ENCODE results near the gene GPATCH1.

Gene GPATCH1

DNA sequence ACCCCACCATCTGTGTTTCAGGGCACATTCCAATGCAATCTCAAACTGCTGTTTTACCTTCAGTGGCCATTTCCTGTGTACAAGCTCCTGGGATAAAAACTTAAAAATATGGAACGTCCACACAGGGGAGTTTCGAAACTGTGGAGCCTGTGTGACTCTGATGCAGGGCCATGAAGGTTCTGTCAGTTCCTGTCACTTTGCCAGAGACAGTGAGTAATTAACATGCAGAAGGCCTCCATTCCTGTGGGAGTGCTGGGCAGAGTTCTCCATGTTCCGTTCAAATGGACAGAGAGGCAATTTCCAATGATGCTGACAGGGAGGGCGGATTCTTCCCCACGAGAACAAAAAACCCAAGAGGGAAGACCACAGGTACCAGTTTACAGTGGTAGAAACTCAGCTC is 75.4 kb downstream of the GPATCH1 start:
- peaks cover 3% of the 10 kb centered on the region for H3K9me3 Mint-ChIP-seq
- TF ChIP-seq, protein P1, sequence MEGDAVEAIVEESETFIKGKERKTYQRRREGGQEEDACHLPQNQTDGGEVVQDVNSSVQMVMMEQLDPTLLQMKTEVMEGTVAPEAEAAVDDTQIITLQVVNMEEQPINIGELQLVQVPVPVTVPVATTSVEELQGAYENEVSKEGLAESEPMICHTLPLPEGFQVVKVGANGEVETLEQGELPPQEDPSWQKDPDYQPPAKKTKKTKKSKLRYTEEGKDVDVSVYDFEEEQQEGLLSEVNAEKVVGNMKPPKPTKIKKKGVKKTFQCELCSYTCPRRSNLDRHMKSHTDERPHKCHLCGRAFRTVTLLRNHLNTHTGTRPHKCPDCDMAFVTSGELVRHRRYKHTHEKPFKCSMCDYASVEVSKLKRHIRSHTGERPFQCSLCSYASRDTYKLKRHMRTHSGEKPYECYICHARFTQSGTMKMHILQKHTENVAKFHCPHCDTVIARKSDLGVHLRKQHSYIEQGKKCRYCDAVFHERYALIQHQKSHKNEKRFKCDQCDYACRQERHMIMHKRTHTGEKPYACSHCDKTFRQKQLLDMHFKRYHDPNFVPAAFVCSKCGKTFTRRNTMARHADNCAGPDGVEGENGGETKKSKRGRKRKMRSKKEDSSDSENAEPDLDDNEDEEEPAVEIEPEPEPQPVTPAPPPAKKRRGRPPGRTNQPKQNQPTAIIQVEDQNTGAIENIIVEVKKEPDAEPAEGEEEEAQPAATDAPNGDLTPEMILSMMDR (IDR thresholded peaks at IDR 0.05; ENCODE audit: unreplicated experiment in 3 of 3) = no peak
- no peak overlapping the region for H3K27ac Mint-ChIP-seq
- no peaks in the 10 kb centered on the region for H3K4me1 Mint-ChIP-seq
- no peaks in the 10 kb centered on the region for H3K27me3 Mint-ChIP-seq (ENCODE audit: low read depth)
- no peak overlapping the region for H3K4me3 Mint-ChIP-seq
- no peaks in the 10 kb centered on the region for H3K36me3 Mint-ChIP-seq (ENCODE audit: low read depth)

DNA sequence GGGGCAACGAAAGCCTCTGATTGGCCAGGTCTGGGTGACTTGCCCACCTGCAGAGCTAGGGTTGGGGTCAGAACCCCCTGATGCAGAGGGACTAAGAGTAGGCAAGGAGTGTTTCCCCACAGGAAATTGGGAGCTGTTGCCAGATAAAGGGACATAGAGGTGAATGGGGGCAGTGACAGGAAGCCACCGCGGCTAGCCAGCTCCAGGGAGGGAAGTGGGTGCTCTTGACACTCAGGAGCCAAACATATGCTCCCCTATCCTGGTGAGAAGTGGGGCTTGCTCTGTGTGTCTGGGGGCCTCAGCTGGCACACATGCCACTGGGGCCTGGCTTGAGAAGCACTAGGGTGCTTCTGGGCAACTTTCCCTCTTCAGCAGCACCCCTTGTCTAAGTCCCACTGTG is 76.9 kb downstream of the GPATCH1 start:
- H3K36me3 Mint-ChIP-seq (ENCODE audit: low read depth) = no peaks in the 10 kb centered on the region
- no peak overlapping the region for H3K27ac Mint-ChIP-seq
- H3K9me3 Mint-ChIP-seq = peaks cover 3% of the 10 kb centered on the region
- H3K4me1 Mint-ChIP-seq = no peaks in the 10 kb centered on the region
- H3K4me3 Mint-ChIP-seq = no peak overlapping the region
- H3K27me3 Mint-ChIP-seq (ENCODE audit: low read depth) = no peaks in the 10 kb centered on the region
- TF ChIP-seq, protein P1 (IDR thresholded peaks at IDR 0.05; ENCODE audit: unreplicated experiment in 3 of 3) = no peak

- Mint-ChIP-seq H3K36me3 (ENCODE audit: low read depth) (no peaks in the 10 kb centered on the region), H3K4me1 (no peaks in the 10 kb centered on the region), H3K27me3 (ENCODE audit: low read depth) (no peaks in the 10 kb centered on the region), H3K4me3 (no peak overlapping the region), H3K27ac (no peak overlapping the region), H3K9me3 (peaks cover 3% of the 10 kb centered on the region)
- TF ChIP-seq, protein P1 (IDR thresholded peaks at IDR 0.05; ENCODE audit: unreplicated experiment in 3 of 3) = no peak
These were observed 77.4 kb downstream of the GPATCH1 start for GRCh38 chr19:33158365-33158764.

- H3K4me1 Mint-ChIP-seq = no peaks in the 10 kb centered on the region
- peaks cover 3% of the 10 kb centered on the region for H3K9me3 Mint-ChIP-seq
- H3K27ac Mint-ChIP-seq = no peak overlapping the region
- H3K36me3 Mint-ChIP-seq (ENCODE audit: low read depth) = no peaks in the 10 kb centered on the region
- no peak overlapping the region for H3K4me3 Mint-ChIP-seq
- H3K27me3 Mint-ChIP-seq (ENCODE audit: low read depth) = no peaks in the 10 kb centered on the region
- TF ChIP-seq, protein P1 (IDR thresholded peaks at IDR 0.05; ENCODE audit: unreplicated experiment in 3 of 3) = no peak
These were observed 78.2 kb downstream of the GPATCH1 start for GRCh38 chr19:33159149-33159548.

DNA sequence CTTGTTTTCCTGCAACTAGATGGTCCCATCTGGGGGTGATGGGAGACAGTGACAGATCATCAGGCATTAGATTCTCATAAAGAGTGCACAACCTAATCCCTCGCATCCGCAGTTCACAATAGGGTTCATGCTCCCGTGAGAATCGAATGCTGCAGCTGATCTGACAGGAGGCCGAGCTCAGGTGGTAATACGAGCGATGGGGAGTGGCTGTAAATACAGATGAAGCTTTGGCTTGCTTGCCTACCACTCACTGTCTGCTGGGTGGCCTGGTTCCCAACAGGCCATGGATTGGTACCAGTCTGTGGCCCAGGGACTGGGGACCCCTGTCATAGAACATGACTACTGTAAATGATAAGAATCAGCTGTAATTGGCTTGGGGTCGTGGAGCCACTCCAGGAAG is 78.9 kb downstream of the GPATCH1 start:
- TF ChIP-seq, protein P1 (IDR thresholded peaks at IDR 0.05; ENCODE audit: unreplicated experiment in 3 of 3) = no peak
- Mint-ChIP-seq H3K36me3 (ENCODE audit: low read depth) (no peaks in the 10 kb centered on the region), H3K9me3 (peaks cover 3% of the 10 kb centered on the region), H3K27ac (no peak overlapping the region), H3K27me3 (ENCODE audit: low read depth) (no peaks in the 10 kb centered on the region), H3K4me3 (no peak overlapping the region), H3K4me1 (no peaks in the 10 kb centered on the region)

DNA sequence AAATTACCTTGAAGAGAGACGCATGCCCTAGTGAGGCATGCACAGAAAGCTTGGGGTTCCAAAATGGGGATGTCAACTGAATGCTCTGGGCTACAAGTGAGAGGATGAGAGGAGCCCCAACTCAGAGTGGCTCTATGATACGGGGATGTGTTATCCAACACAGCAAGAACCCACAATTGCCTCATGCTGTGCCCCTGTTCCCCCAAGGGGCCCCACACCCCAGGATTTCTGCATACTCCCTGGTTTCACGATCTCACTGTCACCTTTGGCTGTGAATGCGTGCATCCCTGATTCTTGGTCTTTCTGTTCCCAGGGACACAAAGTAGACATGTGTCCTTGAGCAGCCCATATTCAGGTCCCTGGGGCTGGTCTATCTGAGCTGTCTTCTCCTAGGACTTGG is 80.2 kb downstream of the GPATCH1 start:
- Mint-ChIP-seq H3K36me3 (ENCODE audit: low read depth) (no peaks in the 10 kb centered on the region), H3K27me3 (ENCODE audit: low read depth) (no peaks in the 10 kb centered on the region), H3K27ac (no peak overlapping the region), H3K4me1 (no peaks in the 10 kb centered on the region), H3K9me3 (peaks cover 3% of the 10 kb centered on the region), H3K4me3 (no peak overlapping the region)
- TF ChIP-seq, protein P1 (IDR thresholded peaks at IDR 0.05; ENCODE audit: unreplicated experiment in 3 of 3) = no peak
